Endodermal cell (in vitro differentiated cells): ENCODE measurements around the gene CHST1. TPM values are rescaled to one million over a fixed set of nuclear protein-coding genes. Genes with fewer than 3 reads are reported as not detected.

Experiments used
- DNase-seq: peaks from one replicate; pipeline ENCODE4 v3.0.0-alpha.2; 2017
- H3K27ac ChIP-seq: 2 replicates; pipeline ENCODE4 v1.5.1; 2013; ENCODE audit warnings: mild to moderate bottlenecking, low read depth, low read length, moderate library complexity
- H3K27me3 ChIP-seq: 2 replicates; pipeline ENCODE4 v1.6.1; 2013; ENCODE audit warnings: mild to moderate bottlenecking, low read length, moderate library complexity; ENCODE audit not compliant: insufficient read depth, control insufficient read depth, poor library complexity, severe bottlenecking
- H3K36me3 ChIP-seq: 2 replicates; pipeline ENCODE4 v1.7.0; 2013; ENCODE audit warnings: mild to moderate bottlenecking, low read length, moderate library complexity; ENCODE audit not compliant: control insufficient read depth, insufficient read depth
- H3K4me1 ChIP-seq: one replicate; pipeline ENCODE4 v1.7.0; 2013; ENCODE audit warnings: low read length; ENCODE audit not compliant: control insufficient read depth, insufficient read depth
- H3K4me3 ChIP-seq: 2 replicates; pipeline ENCODE4 v1.5.1; 2013; ENCODE audit warnings: mild to moderate bottlenecking, low read length, moderate library complexity
- H3K9ac ChIP-seq: 2 replicates; pipeline ENCODE4 v1.6.1; 2013; ENCODE audit warnings: mild to moderate bottlenecking, low read length, moderate library complexity; ENCODE audit not compliant: poor library complexity, severe bottlenecking; ENCODE audit errors: extremely low read depth
- H3K9me3 ChIP-seq: 2 replicates; pipeline ENCODE4 v1.6.1; 2013; ENCODE audit warnings: mild to moderate bottlenecking, low read length, moderate library complexity; ENCODE audit not compliant: control insufficient read depth
- H3K27ac Mint-ChIP-seq: 2 replicates; pipeline ENCODE4 v1.8.0; 2020; ENCODE audit warnings: mixed read lengths
- H3K27me3 Mint-ChIP-seq: 2 replicates; pipeline ENCODE4 v1.8.0; 2021; ENCODE audit warnings: mild to moderate bottlenecking, mixed read lengths; ENCODE audit not compliant: insufficient read depth
- H3K36me3 Mint-ChIP-seq: 2 replicates; pipeline ENCODE4 v1.8.0; 2020; ENCODE audit warnings: low read depth, mixed read lengths
- H3K4me1 Mint-ChIP-seq: 2 replicates; pipeline ENCODE4 v1.8.0; 2020; ENCODE audit warnings: mixed read lengths
- H3K4me3 Mint-ChIP-seq: 2 replicates; pipeline ENCODE4 v1.8.0; 2020; ENCODE audit warnings: mild to moderate bottlenecking, moderate library complexity, mixed read lengths
- H3K9me3 Mint-ChIP-seq: 2 replicates; pipeline ENCODE4 v1.8.0; 2020; ENCODE audit warnings: mild to moderate bottlenecking, mixed read lengths
- CTCF ChIP-seq: fragments of 200-600 bp; sonication (generic); conservative IDR thresholded peaks from 2 replicates; pipeline ENCODE4 v1.5.0; 2021; ENCODE audit warnings: antibody characterized with exemption, mild to moderate bottlenecking
- WGBS, 2 experiments: methylation state at CpG; one replicate each; pipeline versions ENCODE4 v1.1.5 to v1.1.7; 2013; ENCODE audit warnings: missing lambda C conversion rate in 2 of 2, mixed read lengths in 1 of 2; ENCODE audit not compliant: insufficient coverage in 1 of 2, insufficient read length in 1 of 2; 5-methylcytosine and 5-hydroxymethylcytosine counted together
- total RNA-seq, 2 donors: library from RNA; stranded (reverse); fragmentation: NEBNext Ultra II Directional in 1 of 2; extraction: Animal tissue kit (Norgen Biotek cat#: 25700) in 1 of 2; gene quantifications; 2 replicates in 1 of 2; 3 replicates in 1 of 2; pipeline ENCODE4 v1.2.1, GENCODE V29; 2021

The CHST1 gene
- total RNA-seq, 2 donors from 2014 or later = 0.95 to 1.6 TPM

GRCh38 chr11:45607995-45608394 is 57.4 kb downstream of the CHST1 start:
- Mint-ChIP-seq H3K4me1 (peaks cover 13% of the 10 kb centered on the region), H3K9me3 (no peaks in the 10 kb centered on the region), H3K27me3 (peaks cover 14% of the 10 kb centered on the region), H3K36me3 (no peaks in the 10 kb centered on the region), H3K27ac (no peak overlapping the region), H3K4me3 (no peak overlapping the region)
- peak; percentile 29 for DNase-seq
- Histone ChIP-seq H3K9me3 (no peaks in the 10 kb centered on the region), H3K4me3 (no peak overlapping the region), H3K9ac (no peak overlapping the region), H3K27ac (no peak overlapping the region), H3K36me3 (no peaks in the 10 kb centered on the region), H3K4me1 (peaks cover 5% of the 10 kb centered on the region), H3K27me3 (no peaks in the 10 kb centered on the region)
- 80 to 98% methylated on average over 4 to 5 of the region's 5 CpGs for WGBS, 2 experiments
- TF ChIP-seq CTCF = no peak

GRCh38 chr11:45606514-45607281 is 58.7 kb downstream of the CHST1 start:
- TF ChIP-seq CTCF = no peak
- Mint-ChIP-seq H3K27ac (no peak overlapping the region), H3K27me3 (peaks cover 14% of the 10 kb centered on the region), H3K36me3 (no peaks in the 10 kb centered on the region), H3K4me3 (no peak overlapping the region), H3K9me3 (no peaks in the 10 kb centered on the region), H3K4me1 (peaks cover 13% of the 10 kb centered on the region)
- no peaks in the 10 kb centered on the region for H3K36me3 ChIP-seq
- H3K27ac ChIP-seq = no peak overlapping the region
- peak; percentile 88 for DNase-seq
- no peak overlapping the region for H3K4me3 ChIP-seq
- no peaks in the 10 kb centered on the region for H3K9me3 ChIP-seq
- H3K4me1 ChIP-seq = peaks cover 5% of the 10 kb centered on the region
- 37 to 65% methylated on average over 2 to 10 of the region's 10 CpGs for WGBS, 2 experiments
- H3K27me3 ChIP-seq = no peaks in the 10 kb centered on the region
- H3K9ac ChIP-seq = no peak overlapping the region

GRCh38 chr11:45605051-45605450 is 60.4 kb downstream of the CHST1 start:
- H3K4me1 ChIP-seq = peaks cover 5% of the 10 kb centered on the region
- Mint-ChIP-seq H3K27ac (no peak overlapping the region), H3K4me3 (no peak overlapping the region), H3K9me3 (no peaks in the 10 kb centered on the region), H3K27me3 (peaks cover 15% of the 10 kb centered on the region), H3K4me1 (peaks cover 13% of the 10 kb centered on the region), H3K36me3 (no peaks in the 10 kb centered on the region)
- H3K9ac ChIP-seq = no peak overlapping the region
- 83 to 86% methylated on average over 1 of the region's 1 CpG for WGBS, 2 experiments
- no peaks in the 10 kb centered on the region for H3K27me3 ChIP-seq
- no peak for DNase-seq
- no peaks in the 10 kb centered on the region for H3K9me3 ChIP-seq
- no peaks in the 10 kb centered on the region for H3K36me3 ChIP-seq
- H3K27ac ChIP-seq = no peak overlapping the region
- no peak overlapping the region for H3K4me3 ChIP-seq
- TF ChIP-seq CTCF = no peak
